NCI-H82 (cell line): Measurements from ENCODE around the gene CNOT1.
A peak's percentile ranks its signal among the peaks of the same experiment; 100 is the strongest.
"Not testable (repeated sequence)": the region's sequence is repeated elsewhere in the genome, so short reads cannot be mapped to it uniquely, and the experiment has no call there.

Experiments used
- DNase-seq: peaks from one replicate; lab custom pipeline; 2025; lab: John Stamatoyannopoulos, UW

CNOT1 gene

GRCh38 chr16:58582133-58582532 lies 47.5 kb downstream of the CNOT1 start:
- no peak for DNase-seq

DNA sequence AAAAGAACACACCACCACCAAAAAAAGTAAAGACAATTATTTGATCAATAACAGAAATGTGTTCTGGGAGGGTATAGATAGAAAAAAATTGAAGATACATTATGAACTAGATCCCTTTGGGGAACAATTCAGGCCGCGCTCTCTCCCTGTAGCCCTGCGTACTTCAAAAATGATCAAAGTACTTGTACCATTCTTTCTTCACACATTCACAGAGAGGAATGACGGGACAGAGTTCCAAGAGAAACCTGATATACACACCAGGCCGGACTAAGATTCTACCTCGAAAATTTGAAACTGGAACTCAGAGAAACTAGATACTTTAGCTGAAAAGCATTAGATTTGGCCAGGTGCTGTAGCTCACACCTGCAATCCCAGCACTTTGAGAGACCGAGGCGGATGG lies 50.0 kb downstream of the CNOT1 start:
- DNase-seq, result no peak

- DNase-seq, result no peak
These were observed 51.0 kb downstream of the CNOT1 start for GRCh38 chr16:58578642-58579041.

DNA sequence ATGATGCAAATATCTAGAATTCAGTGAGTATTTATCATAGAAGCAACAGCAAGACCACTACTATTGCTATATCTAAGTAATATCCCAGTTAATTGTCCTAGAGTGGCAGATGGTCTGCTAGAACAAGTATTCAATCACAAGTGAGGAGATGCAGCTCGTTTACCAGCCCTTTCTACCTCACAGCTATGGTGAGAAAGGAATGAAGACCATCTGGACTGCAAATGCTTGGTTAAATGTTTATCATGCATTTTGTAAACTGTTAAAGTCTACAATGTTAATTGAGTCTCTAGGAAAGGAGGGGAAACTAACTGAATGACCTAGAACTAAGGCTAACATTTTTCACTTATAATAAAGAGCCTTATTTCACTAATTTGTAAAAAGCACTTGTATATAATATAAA lies 52.5 kb downstream of the CNOT1 start:
- peak; percentile 9 for DNase-seq

GRCh38 chr16:58574895-58575294 lies 54.7 kb downstream of the CNOT1 start:
- DNase-seq, result no peak

- not testable (repeated sequence) for DNase-seq
These were observed 63.9 kb downstream of the CNOT1 start for GRCh38 chr16:58565697-58566096.

DNA sequence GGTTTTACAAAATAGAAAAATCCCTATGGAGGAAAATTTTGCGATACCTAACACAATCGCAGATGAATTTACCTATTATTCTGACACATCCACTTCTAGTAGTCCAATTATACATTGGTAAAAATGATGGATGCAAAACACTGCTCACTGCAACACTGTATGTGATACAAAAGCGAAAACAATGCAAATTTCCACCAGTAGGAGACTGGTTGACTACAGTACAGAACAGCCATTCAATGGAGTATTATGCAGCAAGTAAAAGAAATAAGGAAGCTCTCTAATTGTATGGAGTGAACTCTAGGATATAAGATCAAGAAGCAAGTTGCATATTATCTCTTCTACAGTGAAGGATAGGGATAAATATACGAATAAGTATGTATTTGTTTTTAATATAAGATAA lies 65.9 kb downstream of the CNOT1 start:
- no peak for DNase-seq

GRCh38 chr16:58563235-58563634 lies 66.4 kb downstream of the CNOT1 start:
- no peak for DNase-seq

DNA sequence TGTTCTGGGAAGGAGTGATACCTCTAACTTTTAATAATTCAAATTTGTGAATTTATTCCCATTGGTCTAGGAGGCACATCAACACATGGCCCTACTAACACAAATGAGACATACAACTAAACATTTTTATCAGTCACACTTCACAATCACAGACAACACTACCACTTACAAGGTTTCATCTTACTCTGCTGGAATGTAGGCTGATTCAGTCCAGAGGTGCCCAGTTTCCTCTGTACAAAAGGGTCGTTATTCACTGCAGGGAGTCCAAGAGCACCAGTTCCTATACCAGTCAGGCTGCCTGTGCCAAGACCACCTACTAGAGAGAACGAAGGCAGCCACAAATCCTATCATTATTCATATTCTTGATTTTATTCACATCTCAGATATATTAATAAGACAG lies 72.9 kb downstream of the CNOT1 start:
- DNase-seq, result no peak

DNA sequence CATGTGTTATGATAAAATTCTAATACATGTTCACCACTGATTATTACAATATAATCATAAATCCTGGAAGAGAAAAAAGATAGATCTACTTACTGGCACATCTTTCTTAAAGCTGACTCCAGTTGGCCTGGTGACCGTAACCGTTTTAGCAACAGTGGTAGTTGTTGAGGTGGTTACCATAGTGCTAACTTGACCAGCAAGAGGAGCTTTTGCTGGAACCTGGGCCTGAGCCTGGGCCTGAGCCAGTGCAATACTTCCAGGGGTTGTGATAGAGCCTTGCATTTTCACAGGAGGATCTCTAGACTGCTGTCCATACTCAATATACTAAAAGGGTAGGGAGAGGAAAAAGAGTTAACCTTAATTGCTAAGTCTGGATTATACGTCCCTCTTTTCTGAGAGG lies 78.1 kb downstream of the CNOT1 start:
- no peak for DNase-seq

GRCh38 chr16:58548378-58548777 lies 81.2 kb downstream of the CNOT1 start:
- no peak for DNase-seq

- no peak for DNase-seq
These were observed 85.9 kb downstream of the CNOT1 start for GRCh38 chr16:58543685-58544084.

- DNase-seq, result no peak
These were observed 87.3 kb downstream of the CNOT1 start for GRCh38 chr16:58542291-58542690.

DNA sequence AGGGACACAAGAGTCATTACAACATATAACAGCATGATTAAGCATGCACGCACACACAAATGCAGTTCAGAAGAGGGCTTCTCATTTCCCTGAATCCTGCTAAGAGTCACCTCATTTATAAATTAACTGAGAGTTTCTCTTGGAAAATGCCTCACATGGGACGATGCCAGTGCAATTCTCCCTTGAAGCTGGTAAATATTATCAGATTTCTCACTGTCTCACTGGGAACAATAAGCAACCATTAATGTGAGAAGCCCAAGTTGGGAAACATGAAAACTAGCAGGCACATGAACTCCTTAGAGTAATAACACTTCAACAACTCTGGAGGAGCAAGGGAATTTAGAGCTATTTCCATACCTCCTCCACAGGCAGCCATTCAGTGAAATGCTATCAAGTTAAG lies 87.9 kb downstream of the CNOT1 start:
- DNase-seq, result no peak

DNA sequence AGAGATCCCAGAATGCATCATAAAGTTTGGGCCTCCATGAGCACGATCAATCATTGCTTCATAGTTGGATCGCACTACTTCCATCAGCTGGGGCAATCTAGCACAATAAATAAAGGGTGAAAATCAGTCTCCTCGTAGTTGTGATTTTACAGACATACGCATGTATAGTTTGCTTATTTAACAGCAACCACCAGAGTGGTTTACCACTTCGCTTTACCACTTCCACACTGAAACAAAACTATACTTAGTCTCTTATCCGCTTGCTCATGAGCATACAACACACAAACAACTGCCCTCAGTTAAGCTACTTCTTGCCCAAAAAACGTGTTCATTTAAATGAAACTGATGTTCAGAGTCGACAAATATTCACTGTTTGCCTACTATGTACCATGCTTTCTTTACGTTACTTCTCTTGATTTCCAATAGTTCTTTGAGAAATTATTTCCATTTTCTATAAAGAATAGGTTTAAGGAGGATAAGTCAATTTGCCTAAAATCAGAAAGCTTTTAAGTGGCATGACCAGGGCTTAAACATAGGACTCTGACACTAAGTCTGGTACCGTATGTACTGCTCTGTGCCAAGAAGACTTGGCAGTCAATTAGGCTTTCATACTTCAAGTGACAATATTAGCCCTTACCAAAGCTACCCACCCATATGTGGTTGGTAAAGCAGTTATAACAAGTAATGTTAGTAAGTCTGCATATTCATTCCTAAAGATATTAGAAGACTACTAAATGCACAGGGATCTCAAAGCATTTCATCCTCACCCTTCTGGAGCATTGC lies 92.3 kb downstream of the CNOT1 start:
- DNase-seq, result no peak

- DNase-seq, result no peak
These were observed 93.3 kb downstream of the CNOT1 start for GRCh38 chr16:58536278-58536677.

DNA sequence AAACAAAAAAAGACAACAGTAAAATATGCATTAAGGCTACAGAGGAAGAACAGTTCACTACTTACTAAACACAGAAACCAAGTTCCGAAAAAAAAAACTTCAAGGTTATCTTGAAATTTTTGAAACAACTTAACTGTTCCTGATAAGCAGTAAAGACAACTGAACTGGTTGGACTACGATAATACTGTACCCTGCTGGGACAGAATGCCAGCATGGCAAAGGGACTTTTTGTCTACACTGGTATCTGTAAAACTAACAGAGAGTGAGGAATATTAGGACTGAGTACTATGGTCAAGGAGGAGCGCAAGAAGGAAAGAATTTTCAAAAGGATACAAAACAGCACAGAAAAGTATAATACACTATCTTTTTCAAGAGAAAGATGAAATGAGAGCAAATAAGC lies 94.5 kb downstream of the CNOT1 start:
- DNase-seq, result no peak

- DNase-seq, result no peak
These were observed 95.7 kb downstream of the CNOT1 start for GRCh38 chr16:58533751-58534470.

GRCh38 chr16:58532414-58532813 lies 97.2 kb downstream of the CNOT1 start:
- no peak for DNase-seq

DNA sequence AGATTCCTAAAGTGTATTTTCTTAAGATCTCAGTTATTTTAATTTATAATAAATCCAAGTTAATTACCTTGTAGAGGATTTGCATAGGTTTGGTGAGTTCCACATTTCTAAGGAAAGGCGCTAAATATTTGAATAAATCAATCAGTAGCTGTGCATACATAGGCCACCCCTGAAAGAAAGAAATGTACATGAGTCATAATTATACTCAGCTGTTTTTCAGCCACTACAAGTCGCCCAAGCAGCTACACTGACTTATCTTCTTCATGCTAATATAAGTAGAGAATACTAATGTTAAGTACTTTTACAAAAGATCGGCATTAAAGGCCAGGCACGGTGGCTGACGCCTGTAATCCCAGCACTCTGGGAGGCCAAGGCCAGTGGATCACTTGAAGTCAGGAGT lies 99.4 kb downstream of the CNOT1 start:
- no peak for DNase-seq

- no peak for DNase-seq
These were observed 109.9 kb downstream of the CNOT1 start for GRCh38 chr16:58519707-58520106.

DNA sequence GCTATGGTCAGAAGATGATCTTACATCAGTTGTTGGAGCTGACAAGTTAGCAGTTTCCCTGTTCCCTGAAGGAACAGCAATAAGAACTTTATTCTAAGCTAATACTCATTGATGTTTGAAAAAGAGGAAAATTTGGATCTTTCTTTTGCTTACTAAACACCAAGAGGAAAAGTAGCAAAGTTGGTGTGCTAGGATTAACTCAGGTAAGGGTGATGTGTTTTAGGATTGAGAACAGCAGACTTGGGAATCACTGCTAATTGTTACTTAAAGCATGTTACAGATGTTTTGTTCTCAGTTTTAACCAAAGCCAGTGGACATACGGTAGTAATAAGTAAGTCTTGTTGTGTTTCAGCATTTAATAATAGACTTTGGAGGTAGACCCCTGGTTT lies 110.7 kb downstream of the CNOT1 start:
- DNase-seq, result no peak

DNA sequence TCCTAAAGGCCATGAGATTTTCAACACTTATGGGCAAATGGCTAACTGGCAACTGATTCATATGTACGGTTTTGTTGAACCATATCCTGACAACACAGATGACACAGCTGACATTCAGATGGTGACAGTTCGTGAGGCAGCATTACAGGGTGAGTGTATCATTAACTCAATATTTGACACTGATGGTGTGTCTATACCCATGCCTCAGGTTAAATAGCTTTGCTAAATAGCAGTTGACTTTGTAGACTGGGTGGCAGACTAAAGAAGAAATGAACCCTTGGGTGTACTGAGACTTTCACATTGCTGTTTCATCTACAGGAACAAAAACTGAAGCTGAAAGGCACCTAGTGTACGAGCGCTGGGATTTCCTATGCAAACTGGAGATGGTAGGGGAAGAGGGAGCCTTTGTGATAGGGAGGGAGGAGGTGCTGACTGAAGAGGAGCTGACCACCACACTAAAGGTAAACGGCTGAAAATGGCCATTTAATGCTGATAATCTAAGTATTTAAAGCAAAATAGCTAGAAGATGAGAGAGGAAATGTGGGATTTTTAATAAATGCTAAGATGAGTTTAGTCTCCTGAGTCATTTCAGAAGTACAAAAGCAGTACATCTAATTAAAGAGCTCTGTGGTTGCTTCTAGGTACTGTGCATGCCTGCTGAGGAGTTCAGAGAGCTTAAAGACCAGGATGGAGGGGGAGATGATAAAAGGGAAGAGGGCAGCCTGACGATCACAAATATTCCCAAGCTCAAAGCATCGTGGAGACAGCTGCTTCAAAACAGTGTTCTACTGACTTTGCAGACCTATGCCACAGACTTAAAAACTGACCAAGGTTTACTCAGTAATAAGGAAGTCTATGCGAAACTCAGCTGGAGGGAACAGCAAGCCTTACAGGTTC lies 111.3 kb downstream of the CNOT1 start:
- DNase-seq, result no peak
